ENCODE results near the gene NAV2.

DNA sequence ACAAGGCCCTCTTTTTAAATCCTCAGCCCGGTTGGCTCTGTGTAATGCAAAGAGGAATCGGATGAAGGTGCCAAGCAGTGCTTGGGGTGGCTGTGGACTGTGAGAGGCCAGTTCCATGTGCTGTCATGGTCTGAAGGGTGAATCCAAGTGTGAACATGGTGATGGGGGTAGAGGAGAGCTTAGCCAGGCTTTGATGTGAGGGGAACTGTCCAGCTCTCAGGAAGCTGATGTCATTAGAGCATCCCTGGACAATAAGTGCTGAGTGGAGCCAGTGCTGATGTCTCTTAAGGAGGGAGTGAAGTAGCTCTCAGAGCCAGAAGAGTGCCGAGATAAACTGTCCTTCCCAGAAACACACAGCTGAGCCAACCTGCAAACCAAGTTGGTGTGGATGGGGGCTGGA is 53.6 kb downstream of the NAV2 start:
- TF ChIP-seq POLR2AphosphoS5 (IDR thresholded peaks at IDR 0.05) (no peak), POLR2A (IDR thresholded peaks at IDR 0.05) (no peak)
- TF ChIP-seq, protein P1, sequence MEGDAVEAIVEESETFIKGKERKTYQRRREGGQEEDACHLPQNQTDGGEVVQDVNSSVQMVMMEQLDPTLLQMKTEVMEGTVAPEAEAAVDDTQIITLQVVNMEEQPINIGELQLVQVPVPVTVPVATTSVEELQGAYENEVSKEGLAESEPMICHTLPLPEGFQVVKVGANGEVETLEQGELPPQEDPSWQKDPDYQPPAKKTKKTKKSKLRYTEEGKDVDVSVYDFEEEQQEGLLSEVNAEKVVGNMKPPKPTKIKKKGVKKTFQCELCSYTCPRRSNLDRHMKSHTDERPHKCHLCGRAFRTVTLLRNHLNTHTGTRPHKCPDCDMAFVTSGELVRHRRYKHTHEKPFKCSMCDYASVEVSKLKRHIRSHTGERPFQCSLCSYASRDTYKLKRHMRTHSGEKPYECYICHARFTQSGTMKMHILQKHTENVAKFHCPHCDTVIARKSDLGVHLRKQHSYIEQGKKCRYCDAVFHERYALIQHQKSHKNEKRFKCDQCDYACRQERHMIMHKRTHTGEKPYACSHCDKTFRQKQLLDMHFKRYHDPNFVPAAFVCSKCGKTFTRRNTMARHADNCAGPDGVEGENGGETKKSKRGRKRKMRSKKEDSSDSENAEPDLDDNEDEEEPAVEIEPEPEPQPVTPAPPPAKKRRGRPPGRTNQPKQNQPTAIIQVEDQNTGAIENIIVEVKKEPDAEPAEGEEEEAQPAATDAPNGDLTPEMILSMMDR (IDR thresholded peaks at IDR 0.05): no peak
